Kidney capillary endothelial cell (primary cell): ENCODE data around the gene P2RX2.

Experiments used
- DNase-seq: peaks from one replicate; pipeline ENCODE4 v3.0.0-alpha.2; 2018; ENCODE audit warnings: low spot score

P2RX2 gene

GRCh38 chr12:132603240-132604150, 15.1 kb upstream of the P2RX2 start:
- DNase-seq, result no peak

DNA sequence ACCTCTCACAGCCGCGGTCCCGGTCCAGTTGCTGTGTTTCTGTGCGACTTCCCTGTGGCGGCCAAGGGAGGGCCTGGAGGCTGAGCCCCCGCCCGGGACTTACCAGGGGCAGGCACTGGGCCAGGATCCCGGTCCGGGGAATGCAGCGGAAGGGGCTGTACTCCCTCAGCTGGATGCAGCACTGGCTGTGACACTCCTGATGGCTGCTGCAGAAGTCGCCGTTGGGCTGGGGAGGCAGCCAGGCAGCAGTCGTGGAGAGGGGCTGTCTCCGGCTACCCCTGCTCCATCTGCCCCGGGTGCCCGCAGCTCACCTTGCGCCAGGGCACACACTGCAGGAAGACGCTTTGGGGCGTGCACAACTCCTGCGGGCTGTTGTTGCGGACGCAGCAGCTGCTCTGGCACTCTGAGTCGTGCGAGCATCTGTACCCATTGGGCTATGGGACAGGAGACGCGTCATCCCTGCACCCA, 14.4 kb upstream of the P2RX2 start:
- DNase-seq, result no peak

DNA sequence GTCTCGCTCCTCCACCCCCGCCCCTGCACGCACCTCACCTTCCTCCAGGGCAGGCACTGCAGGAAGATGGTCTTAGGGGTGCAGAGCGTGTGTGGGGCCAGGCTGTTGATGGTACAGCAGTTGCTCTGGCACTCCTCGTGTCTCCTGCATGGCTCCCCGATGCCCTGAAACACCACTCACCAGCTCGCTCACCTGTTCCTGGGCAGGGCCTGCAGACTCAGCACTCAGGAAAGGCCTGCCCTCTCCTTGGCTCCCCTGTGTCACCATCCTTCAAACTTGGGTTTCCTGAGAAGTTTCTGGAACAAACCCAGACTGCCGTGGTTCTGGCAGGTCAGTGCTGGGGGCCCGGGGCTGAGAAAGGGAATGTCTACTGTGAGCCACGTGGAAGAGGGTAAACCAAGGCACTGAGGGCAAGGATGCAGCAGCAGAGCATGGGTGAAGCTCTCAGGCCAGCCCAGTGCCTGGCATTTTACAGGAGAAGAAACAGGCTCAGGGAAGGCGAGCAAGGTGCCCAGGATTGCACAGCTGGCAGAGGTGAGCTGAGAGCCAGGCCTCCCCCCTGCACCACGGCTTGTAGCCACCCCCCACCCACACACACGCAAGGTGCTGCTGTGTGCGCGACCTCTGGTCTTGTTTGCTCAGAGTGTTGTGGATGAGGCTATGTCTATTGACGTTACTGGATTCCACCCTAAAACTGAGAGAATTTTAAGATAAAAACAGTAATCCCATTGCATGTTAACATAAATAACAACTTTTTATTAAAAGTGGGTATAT, 13.7 kb upstream of the P2RX2 start:
- DNase-seq, result no peak

DNA sequence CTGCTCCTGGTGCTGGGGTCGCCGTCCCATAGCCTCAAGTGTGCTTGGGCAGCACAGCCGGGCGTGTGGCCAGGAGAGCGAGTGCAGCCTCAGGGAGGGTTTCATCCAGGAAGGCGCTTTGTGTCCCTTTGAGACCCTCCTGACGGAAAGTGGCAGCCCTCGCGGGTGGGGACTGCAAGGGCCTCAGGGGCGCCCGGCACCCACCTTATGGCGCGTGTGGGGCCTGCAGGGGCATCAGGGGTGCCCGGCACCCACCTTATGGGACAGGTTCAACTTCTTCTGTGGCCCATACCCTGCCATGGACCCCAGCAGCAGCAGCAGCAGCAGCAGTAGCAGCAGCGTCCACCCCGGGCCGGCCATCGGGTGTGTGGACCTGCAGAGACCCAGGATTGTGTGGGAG, 12.7 kb upstream of the P2RX2 start:
- DNase-seq, result no peak

DNA sequence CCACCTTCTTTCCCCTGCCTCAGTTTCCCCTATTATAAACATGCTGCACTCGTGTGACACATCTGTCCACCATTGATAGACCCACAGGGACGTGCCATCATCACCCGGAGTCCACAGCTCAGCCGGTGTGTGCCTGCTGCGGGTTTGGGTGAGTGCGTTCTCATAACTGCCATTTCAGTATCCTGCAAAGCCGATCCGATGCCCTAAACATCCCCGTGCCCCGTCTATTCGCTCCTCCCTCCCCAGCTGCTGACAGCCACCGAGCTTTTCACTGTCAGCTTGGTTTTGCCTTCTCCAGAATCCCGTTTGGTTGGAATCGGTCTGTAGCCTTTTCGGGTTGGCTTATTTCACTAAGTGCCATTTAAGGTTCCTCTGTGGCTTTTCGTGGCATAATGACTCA, 12.1 kb upstream of the P2RX2 start:
- DNase-seq, result no peak

GRCh38 chr12:132606927-132607326, 11.6 kb upstream of the P2RX2 start:
- DNase-seq, result no peak

DNA sequence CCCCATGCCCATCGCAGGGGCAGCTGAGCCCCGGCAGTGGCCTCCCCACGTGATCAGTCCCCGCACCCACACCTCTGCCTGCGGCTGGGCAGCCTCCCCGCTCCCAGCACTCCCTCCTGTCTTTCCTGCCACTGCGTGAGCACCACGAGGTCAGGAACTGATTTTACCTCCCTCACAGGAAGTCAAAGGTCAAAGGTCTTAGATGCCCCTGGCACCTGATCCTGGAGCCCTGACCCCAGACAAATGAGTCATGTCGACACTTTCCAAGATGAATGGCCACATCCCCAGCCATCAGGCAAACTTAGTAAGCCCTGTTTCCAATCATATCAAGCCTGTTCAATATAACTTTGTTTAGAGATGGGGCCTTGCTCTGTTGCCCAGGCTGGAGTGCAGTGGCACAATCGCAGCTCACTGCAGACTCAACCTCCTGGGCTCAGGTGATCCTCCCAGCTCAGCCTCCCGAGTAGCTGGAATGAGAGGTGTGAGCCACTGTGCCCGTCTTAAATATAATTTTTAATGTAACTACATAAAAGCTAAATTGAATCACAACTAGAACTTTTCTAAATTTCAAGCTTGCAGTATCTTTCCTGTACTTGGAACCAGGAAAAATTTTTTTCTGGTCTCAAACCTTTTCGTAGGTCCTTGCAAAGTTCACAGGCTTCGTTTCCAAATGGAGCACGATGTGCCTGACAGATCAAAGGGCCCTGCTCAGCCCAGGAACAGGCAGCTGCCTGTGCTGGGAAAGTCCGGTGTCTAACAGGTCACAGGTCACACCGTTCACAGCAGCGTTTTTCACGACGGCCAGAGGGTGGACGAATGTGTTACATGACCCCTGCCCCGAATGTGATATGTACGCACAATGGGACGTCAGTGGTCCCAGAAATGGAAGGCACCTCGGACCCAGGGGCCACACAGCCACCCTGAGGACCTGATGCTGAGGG, 10.1 kb upstream of the P2RX2 start:
- DNase-seq, result no peak

GRCh38 chr12:132610051-132610759, 8.4 kb upstream of the P2RX2 start, which contains the start of gene LRCOL1:
Gene LRCOL1 (minus strand): TSS chr12:132610582. CDS start chr12:132606251, 4,331 bp downstream.
- no peak for DNase-seq

DNA sequence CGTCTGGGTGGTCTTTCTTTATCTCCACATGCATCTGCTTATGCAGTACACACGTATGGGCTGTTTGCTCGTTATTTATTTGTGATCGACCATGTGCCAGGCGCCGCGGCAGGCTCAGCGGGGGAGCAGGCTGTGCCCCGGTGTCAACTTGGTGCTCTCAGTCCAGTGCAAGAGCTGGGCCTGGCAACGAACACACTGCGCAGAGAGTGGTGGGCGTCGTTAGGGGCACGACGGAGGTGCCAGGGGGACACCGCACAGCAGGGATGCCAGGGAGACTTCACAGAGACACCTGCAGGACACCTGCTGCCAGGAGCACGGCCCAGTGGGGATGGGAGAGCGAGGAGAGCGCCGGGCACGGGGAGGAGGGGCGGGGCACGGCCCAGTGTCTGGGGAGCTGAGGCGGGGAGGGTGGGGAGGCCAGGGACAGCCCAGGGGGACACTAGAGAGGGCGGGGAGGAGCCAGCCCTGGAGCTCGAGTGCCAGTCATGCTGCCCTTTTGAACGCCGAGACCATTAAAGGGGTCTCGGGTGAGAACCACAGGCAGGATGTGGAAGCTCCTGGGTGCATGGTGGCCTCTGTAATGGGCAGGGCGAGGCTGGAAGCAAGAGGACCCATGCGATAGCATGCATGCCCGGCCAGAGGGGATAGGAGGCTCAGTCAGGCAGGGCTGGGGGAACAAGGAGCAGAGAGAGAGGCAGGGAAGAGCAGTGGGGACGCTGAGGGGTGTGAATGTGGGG, 7.5 kb upstream of the P2RX2 start:
- no peak for DNase-seq

DNA sequence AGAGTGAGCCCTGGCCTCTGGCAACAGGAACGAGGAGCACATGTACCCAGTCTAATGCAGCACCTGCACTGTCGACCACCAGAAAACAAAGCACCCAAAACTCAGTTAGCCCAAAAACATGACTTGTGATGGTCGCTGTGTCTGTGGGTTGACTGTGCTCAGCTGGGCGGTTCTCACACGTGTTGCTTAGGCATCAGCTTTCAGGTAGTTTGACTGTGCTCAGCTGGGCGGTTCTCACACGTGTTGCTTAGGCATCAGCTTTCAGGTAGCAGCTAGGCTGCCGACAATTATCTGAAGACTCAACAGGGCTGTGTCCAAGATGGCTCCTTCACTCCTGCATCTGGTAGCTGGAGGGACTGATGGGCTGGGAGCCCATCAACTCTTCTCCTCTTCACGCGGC, 7.0 kb upstream of the P2RX2 start:
- no peak for DNase-seq

GRCh38 chr12:132614029-132614428, 4.5 kb upstream of the P2RX2 start:
- DNase-seq, result no peak

DNA sequence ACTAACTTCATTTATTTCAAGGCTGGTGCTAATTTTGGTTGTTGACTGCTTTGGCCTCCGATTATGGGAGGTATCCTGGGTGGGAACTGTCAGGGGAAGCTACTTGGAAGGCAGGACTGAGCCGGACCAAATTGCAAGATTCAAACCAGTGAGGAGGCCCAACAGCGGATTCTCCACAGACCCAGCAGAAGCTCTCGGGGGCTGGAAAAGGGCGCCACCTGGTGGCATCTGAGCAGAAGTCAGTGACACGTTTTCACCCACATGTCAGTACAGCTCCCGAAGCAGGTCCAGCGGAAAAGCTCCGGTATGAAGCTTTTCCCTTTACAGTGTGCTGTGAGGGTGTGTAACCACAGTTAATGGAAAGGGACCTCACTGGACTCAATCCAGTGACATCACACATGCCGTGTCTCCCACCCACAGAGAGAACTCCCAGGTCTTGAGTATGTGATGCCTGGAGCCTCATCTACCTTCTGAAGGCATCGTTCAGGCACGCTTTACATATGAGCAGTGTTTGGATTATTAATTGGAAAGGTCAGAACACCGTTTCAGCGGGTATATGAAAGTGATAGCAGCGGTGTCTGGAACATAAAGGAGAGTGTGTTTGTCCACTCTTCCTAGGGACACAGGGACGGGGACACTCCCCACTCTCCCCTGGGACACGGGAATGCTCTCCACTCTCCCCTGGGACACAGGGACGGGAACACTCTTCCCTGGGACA, 3.6 kb upstream of the P2RX2 start:
- peak; percentile 83 for DNase-seq

DNA sequence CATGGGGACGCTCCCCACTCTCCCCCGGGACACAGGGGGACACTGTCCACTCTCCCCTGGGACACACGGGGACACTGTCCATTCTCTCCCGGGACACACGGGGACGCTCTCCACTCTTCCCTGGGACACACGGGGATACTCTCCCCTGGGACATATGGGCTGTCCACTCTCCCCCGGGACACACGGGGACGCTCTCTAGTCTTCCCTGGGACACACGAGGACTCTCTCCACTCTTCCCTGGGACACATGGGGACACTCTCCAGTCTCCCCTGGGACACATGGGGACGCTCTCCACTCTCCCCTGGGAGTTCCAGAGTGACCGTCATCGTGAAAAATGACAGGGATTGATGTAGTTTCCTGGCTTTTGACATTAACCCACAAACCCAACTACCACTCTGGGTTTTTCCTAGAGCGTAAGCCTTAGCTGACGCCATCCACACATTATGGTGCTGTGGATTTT, 3.0 kb upstream of the P2RX2 start:
- DNase-seq, result no peak

DNA sequence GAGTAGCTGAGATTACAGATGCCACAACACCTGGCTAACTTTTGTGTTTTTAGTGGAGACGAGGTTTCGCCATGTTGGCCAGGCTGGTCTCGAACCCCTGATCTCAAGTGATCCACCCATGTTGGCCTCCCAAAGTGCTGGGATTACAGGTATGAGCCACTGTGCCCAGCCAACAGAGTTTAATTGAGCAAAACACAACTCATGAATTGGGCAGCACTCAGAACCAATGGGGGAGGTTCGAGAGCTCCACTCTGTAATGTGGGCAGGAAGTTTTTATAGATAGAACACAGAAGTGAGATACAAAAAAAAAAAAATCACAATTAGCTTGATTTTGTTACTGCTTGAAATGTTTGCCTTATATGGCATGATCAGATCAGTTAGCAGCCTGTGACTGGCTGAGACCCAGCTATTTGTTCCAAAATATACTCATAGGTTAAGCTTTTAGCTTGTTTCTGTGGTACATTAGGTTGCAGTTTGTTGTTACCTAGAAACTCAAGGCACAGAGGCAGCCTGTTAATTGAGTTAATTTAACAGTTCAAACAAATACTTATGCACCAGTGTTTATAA, 1.4 kb upstream of the P2RX2 start:
- no peak for DNase-seq

DNA sequence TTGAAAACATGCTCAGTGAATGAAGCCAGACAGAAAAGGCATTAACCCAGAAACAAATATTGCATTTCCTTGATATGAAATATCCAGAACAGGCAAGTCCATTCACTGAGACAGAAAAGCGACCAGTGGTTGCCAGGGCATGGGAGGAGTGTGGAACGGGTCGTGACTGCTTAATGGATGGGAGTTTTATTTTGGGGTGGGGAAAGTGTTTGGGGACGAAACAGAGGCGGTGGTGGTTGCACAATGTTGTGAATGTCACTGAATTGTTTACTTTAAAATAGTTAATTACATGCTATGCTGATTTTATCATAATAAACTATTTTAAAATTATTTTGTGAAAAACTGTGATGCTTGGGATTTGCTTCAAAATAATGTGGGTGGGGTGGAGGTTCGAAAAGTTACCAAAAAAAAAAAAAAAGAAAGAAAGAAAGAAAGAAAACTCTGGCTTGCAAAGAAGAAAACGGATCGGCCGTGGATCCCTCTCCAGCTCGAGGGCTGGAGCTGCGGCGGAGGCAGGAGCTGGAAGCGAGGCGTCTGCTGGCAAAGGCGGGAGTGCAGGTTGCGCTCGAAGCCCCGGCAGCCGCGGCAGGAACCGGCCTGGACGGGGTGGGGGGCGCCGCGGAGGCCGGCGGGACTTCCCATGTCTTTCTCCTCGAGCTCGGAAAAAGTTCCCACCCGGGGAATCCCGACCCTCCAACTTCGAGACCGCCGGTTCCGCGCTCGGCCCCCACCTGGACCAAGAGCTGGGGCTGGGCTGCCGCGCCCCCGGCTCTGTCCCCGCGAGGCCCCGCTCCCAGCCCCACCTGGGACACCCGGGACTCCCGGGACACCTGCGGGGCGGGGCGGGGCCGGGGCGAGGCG, 524 bp upstream of the P2RX2 start:
- DNase-seq, result no peak

DNA sequence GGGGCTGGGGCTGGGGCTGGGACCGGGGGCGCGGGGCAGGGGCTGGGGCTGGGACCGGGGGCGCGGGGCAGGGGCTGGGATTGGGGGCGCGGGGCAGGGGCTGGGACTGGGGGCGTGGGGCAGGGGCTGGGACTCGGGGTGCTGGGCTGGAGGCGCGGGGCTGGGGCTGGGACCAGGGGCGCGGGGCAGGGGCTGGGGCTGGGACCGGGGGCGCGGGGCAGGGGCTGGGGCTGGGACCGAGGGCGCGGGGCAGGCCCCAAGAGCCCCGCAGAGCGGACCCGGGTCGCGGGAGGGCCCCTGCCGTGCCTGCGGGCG, 452 bp downstream of the P2RX2 start:
- no peak for DNase-seq

GRCh38 chr12:132619386-132620112, 973 bp downstream of the P2RX2 start:
- no peak for DNase-seq
